GM12878 (cell line): Measurements from ENCODE around the gene CLASRP. TPM values are rescaled to one million over a fixed set of nuclear protein-coding genes. Genes with fewer than 3 reads are reported as not detected.
A peak's percentile ranks its signal among the peaks of the same experiment; 100 is the strongest.

ENCODE experiments used
- ATAC-seq: fragments of 200-7000 bp; cut with Tn5 transposase; 3 replicates; pipeline ENCODE4 v1.9.1; 2020; ENCODE audit warnings: mild to moderate bottlenecking, moderate library complexity
- BruUV-seq: library from RNA; stranded (reverse); fragments of 400-500 nt; replicated peaks from 2 replicates; lab custom pipeline; 2021; lab: Mats Ljungman, UMichigan
- CTCF ChIA-PET: fragments of 300-600 bp; sonication (Branson Sonifier 250); formaldehyde crosslinking; extraction: SDS; loops from one replicate; lab custom pipeline; 2021; ENCODE audit warnings: inconsistent platforms; lab: Yijun Ruan, JAX
- POLR2A ChIA-PET: fragments of 350-600 bp; formaldehyde crosslinking; extraction: SDS; loops from one replicate; lab custom pipeline; 2021; ENCODE audit warnings: inconsistent platforms; lab: Charles Lee
- RAD21 ChIA-PET: fragments of 300-600 bp; sonication (Branson Sonifier 250); formaldehyde crosslinking; loops from one replicate; lab custom pipeline; 2023; ENCODE audit warnings: antibody characterized with exemption; ENCODE audit not compliant: unreplicated experiment; lab: Charles Lee
- SMC1A ChIA-PET: fragments of 300-600 bp; sonication (Branson Sonifier 250); formaldehyde crosslinking; loops from one replicate; lab custom pipeline; 2023; ENCODE audit not compliant: unreplicated experiment, uncharacterized antibody; lab: Charles Lee
- DNase-seq: peaks from one replicate; pipeline ENCODE4 v3.0.0-alpha.2; 2011; ENCODE audit warnings: low read depth, low spot score
- FAIRE-seq: peaks from 3 replicates; lab custom pipeline; 2011; peaks lifted over from hg19 to GRCh38; lab: Jason Lieb, UNC
- H2AFZ ChIP-seq: 2 replicates; pipeline ENCODE4 v1.6.0; 2011; ENCODE audit warnings: low read depth, low read length, control low read depth; ENCODE audit not compliant: control insufficient read depth
- H3K27ac ChIP-seq: 2 replicates; pipeline ENCODE4 v1.5.1; 2011; ENCODE audit warnings: control low read depth; ENCODE audit not compliant: control insufficient read depth, insufficient read depth
- H3K27me3 ChIP-seq, 2 experiments: replicated peaks in 1 of 2; 2 replicates each; pipeline versions ENCODE4 v1.6.0 to v1.6.1; 2011; ENCODE audit warnings: low read length in 1 of 2; ENCODE audit not compliant: control insufficient read depth in 2 of 2, insufficient read depth in 2 of 2
- H3K36me3 ChIP-seq, 2 experiments: 2 replicates each; pipeline ENCODE4 v1.5.1; 2011; ENCODE audit warnings: low read length in 1 of 2; ENCODE audit not compliant: control insufficient read depth in 2 of 2, insufficient read depth in 2 of 2
- H3K4me1 ChIP-seq: 2 replicates; pipeline ENCODE4 v1.6.1; 2011; ENCODE audit warnings: mild to moderate bottlenecking, low read length, moderate library complexity, mixed read lengths; ENCODE audit not compliant: control insufficient read depth, insufficient read depth
- H3K4me2 ChIP-seq: 2 replicates; pipeline ENCODE4 v1.6.0; 2011; ENCODE audit warnings: control low read depth; ENCODE audit not compliant: control insufficient read depth, insufficient read depth
- H3K4me3 ChIP-seq: fragments of 200-600 bp; sonication (generic); 2 replicates; pipeline ENCODE4 v1.5.1; 2016
- H3K79me2 ChIP-seq: 2 replicates; pipeline ENCODE4 v1.6.0; 2011; ENCODE audit warnings: low read length; ENCODE audit not compliant: control insufficient read depth, insufficient read depth
- H3K9ac ChIP-seq: 2 replicates; pipeline ENCODE4 v1.8.0; 2011; ENCODE audit warnings: low read length, control low read depth, mixed read lengths; ENCODE audit not compliant: control insufficient read depth, insufficient read depth
- H3K9me3 ChIP-seq: replicated peaks from 3 replicates; pipeline ENCODE4 v1.5.1; 2011; ENCODE audit warnings: mild to moderate bottlenecking, low read length; ENCODE audit not compliant: control insufficient read depth, insufficient read depth
- H4K20me1 ChIP-seq: 2 replicates; pipeline ENCODE4 v1.6.0; 2011; ENCODE audit not compliant: control insufficient read depth, insufficient read depth
- ASH2L ChIP-seq: fragments of 300-600, 200-600 bp; sonication (generic); IDR thresholded peaks from 2 replicates; pipeline ENCODE4 v1.6.1; 2017; ENCODE audit warnings: low read depth, mild to moderate bottlenecking, borderline replicate concordance
- CBX5 ChIP-seq: sonication (generic); IDR thresholded peaks from 2 replicates; pipeline ENCODE4 v1.6.1; 2016; ENCODE audit warnings: low read depth, moderate library complexity, mild to moderate bottlenecking, inconsistent platforms
- CHD1 ChIP-seq: IDR thresholded peaks from 2 replicates; pipeline ENCODE4 v1.6.1; 2012; ENCODE audit warnings: low read depth, low read length, improper control_type of control experiment
- CHD2 ChIP-seq: IDR thresholded peaks from 2 replicates; pipeline ENCODE4 v1.6.1; 2011; ENCODE audit warnings: low read depth, low read length, improper control_type of control experiment, borderline replicate concordance
- CHD4 ChIP-seq: fragments of 200-600 bp; sonication (generic); IDR thresholded peaks from 2 replicates; pipeline ENCODE4 v1.6.1; 2016; ENCODE audit warnings: mild to moderate bottlenecking
- FOXK2 ChIP-seq: fragments of 450-650 bp; IDR thresholded peaks from 2 replicates; pipeline ENCODE4 v1.6.1; 2017; ENCODE audit warnings: mild to moderate bottlenecking, moderate library complexity
- LARP7 ChIP-seq: fragments of 450-650 bp; IDR thresholded peaks from 2 replicates; pipeline ENCODE4 v1.6.1; 2017; ENCODE audit warnings: mild to moderate bottlenecking
- NFIC ChIP-seq: IDR thresholded peaks from 2 replicates; pipeline ENCODE4 v1.6.1; 2012; ENCODE audit warnings: low read depth, mild to moderate bottlenecking, inconsistent platforms, low read length, moderate library complexity
- PML ChIP-seq: IDR thresholded peaks from 2 replicates; pipeline ENCODE4 v1.6.1; 2012; ENCODE audit warnings: low read length, inconsistent platforms
- POLR2A ChIP-seq: IDR thresholded peaks from 2 replicates; pipeline ENCODE4 v1.6.1; 2011; ENCODE audit warnings: low read depth, mild to moderate bottlenecking, low read length
- POLR2AphosphoS5 ChIP-seq: IDR thresholded peaks from 2 replicates; pipeline ENCODE4 v1.6.1; 2011; ENCODE audit warnings: mild to moderate bottlenecking, low read length, inconsistent platforms
- STAT3 ChIP-seq: IDR thresholded peaks from 2 replicates; pipeline ENCODE4 v1.6.1; 2011; ENCODE audit warnings: low read depth, low read length, improper control_type of control experiment
- ZNF217 ChIP-seq: fragments of 450-650 bp; IDR thresholded peaks from 2 replicates; pipeline ENCODE4 v1.6.1; 2017; ENCODE audit warnings: antibody characterized with exemption, mild to moderate bottlenecking
- WGBS: methylation state at CpG from one replicate; pipeline ENCODE4 v1.1.6; 2016; ENCODE audit warnings: low lambda C conversion rate; ENCODE audit not compliant: insufficient replicate concordance, insufficient coverage; ENCODE audit errors: missing lambda C conversion rate; 5-methylcytosine and 5-hydroxymethylcytosine counted together
- in situ Hi-C: fragments of 300-500 bp; cut with MboI; formaldehyde crosslinking; loops from 9 replicates; pipeline ENCODE4 v1.14.3; 2018; ENCODE audit warnings: mixed read lengths
- intact Hi-C: fragments of 100-400 bp; cut with micrococcal nuclease; formaldehyde crosslinking; loops from one replicate; pipeline ENCODE4 v1.14.2; 2022; ENCODE audit not compliant: unreplicated experiment
- polyA plus RNA-seq, 11 experiments: library from polyadenylated mRNA; depleted of rRNA in 4 of 11; unstranded in 6 of 11; stranded (reverse) in 5 of 11; fragments of >200 nt; fragmentation: Nextera tagmentation in 4 of 11; fragmentation: Illumina TruSeq in 1 of 11; extraction: Ambion mirVana in 4 of 11; extraction: Trizol in 1 of 11; gene quantifications; 1 replicate in 1 of 11; 2 replicates in 10 of 11; pipeline versions ENCODE4 v1.2.1 to v1.2.3, GENCODE V29; 2011 to 2016; ENCODE audit warnings: inconsistent platforms in 2 of 11, missing spikeins in 2 of 11, low read depth in 1 of 11
- total RNA-seq, 4 experiments: library from RNA; depleted of rRNA in 3 of 4; stranded (reverse); fragments of >200 nt in 3 of 4; fragmentation: Illumina TruSeq in 1 of 4; extraction: Trizol in 1 of 4; gene quantifications; 2 replicates each; pipeline versions ENCODE4 v1.2.1 to v1.2.3, GENCODE V29; 2013 to 2021

CLASRP gene
- total and polyA plus RNA-seq, 10 of the 15 experiments (the other 5 are each of a cell fraction or from before 2014, with no cell fraction given) = 0.68 to 75.8 (median 30.2) TPM

DNA sequence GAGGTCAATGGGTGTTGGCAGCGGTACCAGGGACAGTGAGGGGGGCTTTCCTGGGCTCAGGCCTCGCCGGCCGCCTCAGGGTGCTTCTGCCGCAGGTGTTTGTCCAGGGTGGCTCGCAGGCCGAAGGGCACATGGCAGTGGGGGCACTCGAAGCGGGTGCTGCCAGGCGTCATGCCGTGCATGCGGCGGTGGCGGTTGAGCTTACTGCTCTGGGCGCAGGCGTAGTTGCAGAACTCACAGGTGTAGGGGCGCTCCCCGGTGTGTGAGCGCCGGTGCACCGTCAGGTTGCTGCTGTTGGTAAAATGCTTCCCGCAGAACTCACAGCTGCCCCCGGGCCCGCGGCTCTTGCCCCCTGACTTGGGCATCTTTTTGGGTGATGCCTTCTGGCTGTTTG lies 32.7 kb downstream of the CLASRP start:
- H3K4me1 ChIP-seq = peaks cover 9% of the 10 kb centered on the region
- H3K27ac ChIP-seq = no peak overlapping the region
- ChIA-PET SMC1A (interaction anchor here (0.7 kb wide), 1 partner anchor 10 kb away, joined by 3 read pairs; no protein-coding TSS in a partner anchor), POLR2A (interaction anchor here (0.5 kb wide), 1 partner anchor 51 kb away, joined by 4 read pairs; no protein-coding TSS in a partner anchor), RAD21 (no interaction called here), CTCF (no interaction called here)
- DNase-seq (no peak), ATAC-seq (no peak), FAIRE-seq (no peak)
- H2AFZ ChIP-seq = no peak overlapping the region
- peaks cover 11 to 38% of the 10 kb centered on the region in 2 experiments for H3K36me3 ChIP-seq
- TF ChIP-seq POLR2AphosphoS5 (peak; percentile 20; the same call in 1 of the 2 replicates), ZNF217 (no peak), CHD4 (no peak), ASH2L (no peak), POLR2A (peak; percentile 13; the same call in 1 of the 2 replicates)
- H3K27me3 ChIP-seq = no peaks in the 10 kb centered on the region
- no peak overlapping the region for H3K4me3 ChIP-seq
- in situ Hi-C loops (no loop called here), intact Hi-C loops (loop anchor here (10.0 kb wide), 1 partner anchor 403 kb away; no protein-coding TSS in a partner anchor)
- no TSS peak for BruUV-seq
- no peaks in the 10 kb centered on the region; the same call in 1 of the 2 replicates for H4K20me1 ChIP-seq
- no peaks in the 10 kb centered on the region for H3K9me3 ChIP-seq
- H3K9ac ChIP-seq = no peak overlapping the region
- 91% methylated on average over 25 of the region's 25 CpGs for WGBS
- no peak overlapping the region for H3K4me2 ChIP-seq
- peaks cover 32% of the 10 kb centered on the region for H3K79me2 ChIP-seq

GRCh38 chr19:45071969-45072790 lies 33.3 kb downstream of the CLASRP start:
- Histone ChIP-seq H3K9me3 (no peaks in the 10 kb centered on the region), H3K4me2 (no peak overlapping the region), H3K4me1 (peaks cover 11% of the 10 kb centered on the region), H4K20me1 (no peaks in the 10 kb centered on the region; the same call in 1 of the 2 replicates), H3K9ac (no peak overlapping the region), H3K27me3 (no peaks in the 10 kb centered on the region), H3K27ac (no peak overlapping the region), H3K36me3 (peaks cover 11 to 33% of the 10 kb centered on the region in 2 experiments), H3K4me3 (no peak overlapping the region), H3K79me2 (peaks cover 32% of the 10 kb centered on the region), H2AFZ (no peak overlapping the region)
- ChIA-PET SMC1A (interaction anchor here (0.7 to 1.6 kb wide), 2 partner anchors 11 to 84 kb away, joined by 3 to 5 read pairs; no protein-coding TSS in a partner anchor), CTCF (no interaction called here), RAD21 (interaction anchor here (0.9 to 1.0 kb wide), 2 partner anchors 13 to 33 kb away, joined by 3 to 4 read pairs; no protein-coding TSS in a partner anchor), POLR2A (interaction anchor here (0.5 kb wide), 2 partner anchors 51 to 66 kb away, joined by 3 to 4 read pairs; no protein-coding TSS in a partner anchor)
- DNase-seq (no peak), FAIRE-seq (no peak), ATAC-seq (no peak)
- TF ChIP-seq PML (no peak), CHD2 (no peak), CHD1 (no peak), LARP7 (no peak), STAT3 (no peak), NFIC (no peak), CBX5 (no peak), CHD4 (no peak), FOXK2 (no peak)
- in situ Hi-C loops (no loop called here), intact Hi-C loops (loop anchor here (10.0 kb wide), 1 partner anchor 403 kb away; no protein-coding TSS in a partner anchor)
- 87% methylated on average over 33 of the region's 34 CpGs for WGBS
- no TSS peak for BruUV-seq
